C4-2B (cell line): ENCODE results near the gene RNF125.

ENCODE experiments used
- CTCF ChIP-seq: fragments of 450-650 bp; conservative IDR thresholded peaks from 2 replicates; pipeline ENCODE4 v1.5.1; 2017; ENCODE audit warnings: mild to moderate bottlenecking
- ZFX ChIP-seq: fragments of 450-650 bp; IDR thresholded peaks from 2 replicates; pipeline ENCODE4 v1.6.1; 2017

GRCh38 chr18:32010124-32010721, 8.4 kb upstream of the RNF125 start:
- TF ChIP-seq CTCF (no peak), ZFX (no peak)
